ENCODE measurements around the gene TMCO1. TPM values are rescaled to one million over a fixed set of nuclear protein-coding genes. Genes with fewer than 3 reads are reported as not detected.
A peak's percentile ranks its signal among the peaks of the same experiment; 100 is the strongest.
"Not testable (repeated sequence)": the region's sequence is repeated elsewhere in the genome, so short reads cannot be mapped to it uniquely, and the experiment has no call there.

Gene TMCO1
- total RNA-seq, 3 donors from 2014 or later (not counting 1 experiment from before 2014, with no cell fraction given), result 45.4 to 52.6 (median 47.6) TPM

DNA sequence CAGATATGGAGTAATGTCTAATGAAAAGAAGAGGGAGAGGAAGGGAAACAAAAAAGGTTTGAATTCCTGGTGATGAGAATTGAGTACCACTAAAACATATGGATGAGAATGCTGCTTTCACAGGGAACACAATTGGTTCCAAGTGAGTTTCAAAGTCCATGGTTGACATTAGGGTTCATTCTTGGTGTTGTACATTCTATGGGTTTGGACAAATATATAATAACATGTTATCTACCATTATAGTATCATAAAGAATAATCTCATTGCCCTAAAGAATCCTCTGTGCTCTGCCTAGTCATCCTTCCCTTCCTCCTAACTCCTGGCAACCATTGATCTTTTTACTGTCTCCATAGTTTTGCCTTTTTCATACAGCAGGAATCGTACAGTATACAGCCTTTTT, 20.1 kb downstream of the TMCO1 start:
- TF ChIP-seq, protein P1, sequence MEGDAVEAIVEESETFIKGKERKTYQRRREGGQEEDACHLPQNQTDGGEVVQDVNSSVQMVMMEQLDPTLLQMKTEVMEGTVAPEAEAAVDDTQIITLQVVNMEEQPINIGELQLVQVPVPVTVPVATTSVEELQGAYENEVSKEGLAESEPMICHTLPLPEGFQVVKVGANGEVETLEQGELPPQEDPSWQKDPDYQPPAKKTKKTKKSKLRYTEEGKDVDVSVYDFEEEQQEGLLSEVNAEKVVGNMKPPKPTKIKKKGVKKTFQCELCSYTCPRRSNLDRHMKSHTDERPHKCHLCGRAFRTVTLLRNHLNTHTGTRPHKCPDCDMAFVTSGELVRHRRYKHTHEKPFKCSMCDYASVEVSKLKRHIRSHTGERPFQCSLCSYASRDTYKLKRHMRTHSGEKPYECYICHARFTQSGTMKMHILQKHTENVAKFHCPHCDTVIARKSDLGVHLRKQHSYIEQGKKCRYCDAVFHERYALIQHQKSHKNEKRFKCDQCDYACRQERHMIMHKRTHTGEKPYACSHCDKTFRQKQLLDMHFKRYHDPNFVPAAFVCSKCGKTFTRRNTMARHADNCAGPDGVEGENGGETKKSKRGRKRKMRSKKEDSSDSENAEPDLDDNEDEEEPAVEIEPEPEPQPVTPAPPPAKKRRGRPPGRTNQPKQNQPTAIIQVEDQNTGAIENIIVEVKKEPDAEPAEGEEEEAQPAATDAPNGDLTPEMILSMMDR (IDR thresholded peaks at IDR 0.05), result no peak

GRCh38 chr1:165747632-165748447, 20.8 kb downstream of the TMCO1 start:
- intact Hi-C loops (cut with micrococcal nuclease), result no loop called here
- WGBS (ENCODE audit: insufficient coverage), result 96% methylated on average over 9 of the region's 9 CpGs
- Histone ChIP-seq H3K27me3 (ENCODE audit: control insufficient read depth, insufficient read depth, low read length) (no peaks in the 10 kb centered on the region), H3K36me3 (ENCODE audit: control insufficient read depth, insufficient read depth, low read length) (peaks cover 31% of the 10 kb centered on the region), H3K9me3 (ENCODE audit: control insufficient read depth, insufficient read depth, low read length) (no peaks in the 10 kb centered on the region), H3K27ac (ENCODE audit: low read length) (no peak overlapping the region), H3K4me3 (ENCODE audit: low read length) (no peak overlapping the region), H3K4me1 (ENCODE audit: control insufficient read depth, insufficient read depth, low read length) (no peaks in the 10 kb centered on the region)
- Mint-ChIP-seq H3K27ac (peak overlapping the region in 1 of 2 donors; percentile 31), H3K4me3 (no peak overlapping the region), H3K9me3 (no peaks in the 10 kb centered on the region), H3K27me3 (ENCODE audit: low read depth in 2 of 2) (no peaks in the 10 kb centered on the region), H3K36me3 (peaks cover 2% of the 10 kb centered on the region), H3K4me1 (peaks cover 6 to 9% of the 10 kb centered on the region in 2 donors)
- no peak for DNase-seq
- ATAC-seq, result no peak
- TF ChIP-seq, protein P1 (IDR thresholded peaks at IDR 0.05), result no peak

More for the DNA sequence above, 20.1 kb downstream of the TMCO1 start:
- no peak overlapping the region for H3K4me3 ChIP-seq (ENCODE audit: low read length)
- H3K27me3 ChIP-seq (ENCODE audit: control insufficient read depth, insufficient read depth, low read length), result no peaks in the 10 kb centered on the region
- H3K4me1 Mint-ChIP-seq, result peaks cover 7 to 9% of the 10 kb centered on the region in 2 donors
- no peaks in the 10 kb centered on the region for H3K9me3 Mint-ChIP-seq
- no peaks in the 10 kb centered on the region for H3K4me1 ChIP-seq (ENCODE audit: control insufficient read depth, insufficient read depth, low read length)
- H3K27ac Mint-ChIP-seq, result peak overlapping the region in 1 of 2 donors; percentile 31
- no peaks in the 10 kb centered on the region for H3K36me3 Mint-ChIP-seq
- H3K27me3 Mint-ChIP-seq (ENCODE audit: low read depth in 2 of 2), result no peaks in the 10 kb centered on the region
- no peak overlapping the region for H3K4me3 Mint-ChIP-seq
- no peak for DNase-seq
- intact Hi-C loops (cut with micrococcal nuclease), result no loop called here
- no peak overlapping the region for H3K27ac ChIP-seq (ENCODE audit: low read length)
- WGBS (ENCODE audit: insufficient coverage), result 100% methylated on average over 1 of the region's 1 CpG
- peaks cover 33% of the 10 kb centered on the region for H3K36me3 ChIP-seq (ENCODE audit: control insufficient read depth, insufficient read depth, low read length)
- ATAC-seq, result no peak
- H3K9me3 ChIP-seq (ENCODE audit: control insufficient read depth, insufficient read depth, low read length), result no peaks in the 10 kb centered on the region

DNA sequence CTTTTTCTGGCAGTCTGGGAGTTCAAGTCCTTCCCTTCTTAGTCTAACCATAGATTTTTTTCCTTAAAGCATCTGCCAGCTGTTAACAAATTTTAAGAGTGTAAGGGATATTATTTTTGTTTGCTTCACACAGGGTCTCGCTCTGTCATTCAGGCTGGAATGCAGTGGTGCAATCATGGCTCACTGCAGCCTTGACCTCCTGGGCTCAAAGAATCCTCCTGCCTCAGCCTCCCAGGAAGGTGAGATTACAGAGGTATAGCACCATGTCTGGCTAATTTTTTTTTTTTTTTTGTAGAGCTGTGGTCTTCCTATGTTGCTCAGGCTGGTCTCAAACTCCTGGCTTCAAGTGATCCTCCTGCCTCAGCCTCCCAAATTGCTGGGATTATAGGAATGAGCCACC, 23.8 kb downstream of the TMCO1 start:
- DNase-seq; H3K27ac ChIP-seq (ENCODE audit: low read length); H3K27ac Mint-ChIP-seq; H3K9me3 ChIP-seq (ENCODE audit: control insufficient read depth, insufficient read depth, low read length); intact Hi-C loops (cut with micrococcal nuclease); H3K9me3 Mint-ChIP-seq; H3K4me3 ChIP-seq (ENCODE audit: low read length); H3K4me3 Mint-ChIP-seq; H3K4me1 Mint-ChIP-seq; H3K27me3 ChIP-seq (ENCODE audit: control insufficient read depth, insufficient read depth, low read length); H3K27me3 Mint-ChIP-seq (ENCODE audit: low read depth in 2 of 2); ATAC-seq; H3K4me1 ChIP-seq (ENCODE audit: control insufficient read depth, insufficient read depth, low read length): not testable (repeated sequence)
- peaks cover 26% of the 10 kb centered on the region for H3K36me3 Mint-ChIP-seq
- WGBS (ENCODE audit: insufficient coverage), result 100% methylated on average over 1 of the region's 1 CpG
- peaks cover 47% of the 10 kb centered on the region for H3K36me3 ChIP-seq (ENCODE audit: control insufficient read depth, insufficient read depth, low read length)

GRCh38 chr1:165742194-165742593, 26.5 kb downstream of the TMCO1 start:
- Histone ChIP-seq H3K27ac (ENCODE audit: low read length) (no peak overlapping the region), H3K36me3 (ENCODE audit: control insufficient read depth, insufficient read depth, low read length) (peaks cover 45% of the 10 kb centered on the region), H3K27me3 (ENCODE audit: control insufficient read depth, insufficient read depth, low read length) (no peaks in the 10 kb centered on the region), H3K9me3 (ENCODE audit: control insufficient read depth, insufficient read depth, low read length) (no peaks in the 10 kb centered on the region), H3K4me3 (ENCODE audit: low read length) (no peak overlapping the region), H3K4me1 (ENCODE audit: control insufficient read depth, insufficient read depth, low read length) (no peaks in the 10 kb centered on the region)
- 98% methylated on average over 8 of the region's 8 CpGs for WGBS (ENCODE audit: insufficient coverage)
- Mint-ChIP-seq H3K27me3 (ENCODE audit: low read depth in 2 of 2) (no peaks in the 10 kb centered on the region), H3K4me1 (peaks cover 9 to 15% of the 10 kb centered on the region in 2 donors), H3K4me3 (no peak overlapping the region), H3K36me3 (peaks cover 26% of the 10 kb centered on the region), H3K27ac (no peak overlapping the region), H3K9me3 (no peaks in the 10 kb centered on the region)
- no peak for DNase-seq
- no peak for ATAC-seq
- TF ChIP-seq, protein P1 (IDR thresholded peaks at IDR 0.05), result no peak
- intact Hi-C loops (cut with micrococcal nuclease), result no loop called here
